A549 (cell line): ENCODE results near the gene PSORS1C1.

Experiments
- ATOH8 ChIP-seq: fragments of 250-450 bp; sonication (Bioruptor Pico); IDR thresholded peaks from 2 replicates; pipeline ENCODE4 v1.5.0; 2020; ENCODE audit warnings: low read depth, mild to moderate bottlenecking, moderate library complexity
- BCL3 ChIP-seq: fragments of >200 bp; sonication (Bioruptor Twin); formaldehyde crosslinking; IDR thresholded peaks from 3 replicates; pipeline ENCODE4 v1.6.1; 2016
- CEBPB ChIP-seq, 2 experiments: fragments of >200 bp in 1 of 2; sonication (Bioruptor Twin) in 1 of 2; formaldehyde crosslinking in 1 of 2; IDR thresholded peaks; 2 replicates each; pipeline ENCODE4 v1.6.1; 2012 to 2016
- CHD4 ChIP-seq: fragments of 200-600 bp; sonication (generic); IDR thresholded peaks from 2 replicates; pipeline ENCODE4 v1.6.1; 2016; ENCODE audit warnings: antibody characterized with exemption, mild to moderate bottlenecking, borderline replicate concordance
- CTCF ChIP-seq: fragments of >200 bp; sonication (Bioruptor Twin); formaldehyde crosslinking; IDR thresholded peaks from 3 replicates; pipeline ENCODE4 v1.5.1; 2016
- ELK1 ChIP-seq: fragments of 150-350 bp; IDR thresholded peaks from 2 replicates; pipeline ENCODE4 v1.6.1; 2014; ENCODE audit warnings: low read depth, mild to moderate bottlenecking, low read length
- EP300 ChIP-seq, 2 experiments: fragments of >200 bp; sonication (Bioruptor Twin); formaldehyde crosslinking; IDR thresholded peaks; 2 replicates in 1 of 2; 3 replicates in 1 of 2; pipeline ENCODE4 v1.6.1; 2016 to 2017
- MAX ChIP-seq: IDR thresholded peaks from 2 replicates; pipeline ENCODE4 v1.6.1; 2012
- MYC ChIP-seq: IDR thresholded peaks from 2 replicates; pipeline ENCODE4 v1.6.1; 2012; ENCODE audit warnings: mild to moderate bottlenecking, inconsistent platforms, low read length, improper control_type of control experiment, borderline replicate concordance
- NFE2L2 ChIP-seq: fragments of 150-350 bp; conservative IDR thresholded peaks from 2 replicates; pipeline ENCODE4 v1.6.1; 2014; ENCODE audit warnings: low read length
- NR3C1 ChIP-seq: fragments of >200 bp; sonication (Bioruptor Twin); formaldehyde crosslinking; IDR thresholded peaks from 3 replicates; pipeline ENCODE4 v1.6.1; 2017
- PBX3 ChIP-seq: IDR thresholded peaks from 2 replicates; pipeline ENCODE4 v1.6.1; 2012
- POLR2A ChIP-seq: IDR thresholded peaks from 2 replicates; pipeline ENCODE4 v1.6.1; 2012; ENCODE audit warnings: mild to moderate bottlenecking, low read length
- ZSCAN20 ChIP-seq: fragments of 250-450 bp; sonication (Bioruptor Pico); IDR thresholded peaks from 2 replicates; pipeline ENCODE4 v1.8.0; 2022; ENCODE audit warnings: mild to moderate bottlenecking, moderate library complexity

GRCh38 chr6:31157513-31158139, 43.0 kb downstream of the PSORS1C1 start, which contains the start of gene CCHCR1:
- no peak for TF ChIP-seq MYC
- TF ChIP-seq CHD4, result no peak
- no peak; the same call in 1 of the 2 replicates for TF ChIP-seq POLR2A
- TF ChIP-seq CEBPB (IDR thresholded peaks at IDR 0.05), result no peak
- no peak for TF ChIP-seq CTCF
- no peak for TF ChIP-seq NR3C1
- TF ChIP-seq BCL3, result no peak
- TF ChIP-seq NFE2L2, result no peak
- no peak for TF ChIP-seq ATOH8
- no peak for TF ChIP-seq MAX
- TF ChIP-seq PBX3, result no peak
- TF ChIP-seq ZSCAN20 (CRISPR knock-in tag), result no peak
- TF ChIP-seq ELK1, result no peak
- TF ChIP-seq EP300 (IDR thresholded peaks at IDR 0.05), result no peak
